SJCRH30 (cell line): ENCODE data around the gene CRCP. TPM values are rescaled to one million over a fixed set of nuclear protein-coding genes. Genes with fewer than 3 reads are reported as not detected.
A peak's percentile ranks its signal among the peaks of the same experiment; 100 is the strongest.
"Not testable (repeated sequence)": the region's sequence is repeated elsewhere in the genome, so short reads cannot be mapped to it uniquely, and the experiment has no call there.

Experiments used
- DNase-seq, 2 experiments: peaks; one replicate each; pipeline ENCODE4 v3.0.0-alpha.2; 2015 to 2020
- H3K27ac ChIP-seq: fragments of 250-450 bp; sonication (Bioruptor Pico); 2 replicates; pipeline ENCODE4 v1.5.1; 2020; ENCODE audit warnings: mild to moderate bottlenecking, moderate library complexity
- H3K27me3 ChIP-seq: fragments of 250-450 bp; sonication (Bioruptor Pico); 2 replicates; pipeline ENCODE4 v1.5.1; 2020; ENCODE audit warnings: mild to moderate bottlenecking, moderate library complexity
- H3K36me3 ChIP-seq: fragments of 250-450 bp; sonication (Bioruptor Pico); 2 replicates; pipeline ENCODE4 v1.5.1; 2020; ENCODE audit warnings: mild to moderate bottlenecking, moderate library complexity
- H3K4me1 ChIP-seq: fragments of 250-450 bp; sonication (Bioruptor Pico); 2 replicates; pipeline ENCODE4 v1.5.1; 2020; ENCODE audit warnings: mild to moderate bottlenecking, moderate library complexity
- H3K4me3 ChIP-seq: fragments of 250-450 bp; sonication (Bioruptor Pico); 2 replicates; pipeline ENCODE4 v1.5.1; 2020; ENCODE audit warnings: mild to moderate bottlenecking, moderate library complexity
- H3K9me3 ChIP-seq: fragments of 250-450 bp; sonication (Bioruptor Pico); replicated peaks from 2 replicates; pipeline ENCODE4 v1.5.1; 2020; ENCODE audit warnings: mild to moderate bottlenecking, moderate library complexity
- total RNA-seq: library from RNA; depleted of rRNA; stranded (reverse); fragments of >200 nt; shearing (Covaris generic); gene quantifications from 2 replicates; pipeline ENCODE4 v1.2.3, GENCODE V29; 2014

The CRCP gene
- total RNA-seq, 1 experiment from 2014 or later: 57.1 TPM

DNA sequence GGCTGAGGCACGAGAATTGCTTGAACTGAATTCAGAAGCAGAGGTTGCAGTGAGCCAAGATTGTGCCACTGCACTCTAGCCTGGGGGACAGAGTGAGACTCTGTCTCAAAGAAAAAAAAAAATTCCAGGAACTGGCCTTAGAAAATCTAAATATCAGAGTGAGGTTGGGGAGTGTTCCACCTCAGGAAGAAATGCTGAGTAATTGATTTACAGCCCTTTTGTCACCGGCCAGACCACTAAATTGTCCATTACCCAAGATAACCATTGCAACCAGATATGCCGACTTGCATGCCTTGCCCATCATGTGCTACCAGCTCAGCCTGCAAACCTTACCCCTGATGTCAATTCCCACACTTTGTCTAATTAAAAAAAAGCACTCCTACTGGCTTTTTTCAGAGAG is 42.4 kb downstream of the CRCP start:
- no peak overlapping the region for H3K27ac ChIP-seq
- no peak overlapping the region for H3K4me3 ChIP-seq
- no peaks in the 10 kb centered on the region for H3K27me3 ChIP-seq
- H3K4me1 ChIP-seq: peaks cover 14% of the 10 kb centered on the region
- peaks cover 2% of the 10 kb centered on the region; the same call in 1 of the 2 replicates for H3K9me3 ChIP-seq
- DNase-seq: no peak
- H3K36me3 ChIP-seq: peaks cover 62% of the 10 kb centered on the region

DNA sequence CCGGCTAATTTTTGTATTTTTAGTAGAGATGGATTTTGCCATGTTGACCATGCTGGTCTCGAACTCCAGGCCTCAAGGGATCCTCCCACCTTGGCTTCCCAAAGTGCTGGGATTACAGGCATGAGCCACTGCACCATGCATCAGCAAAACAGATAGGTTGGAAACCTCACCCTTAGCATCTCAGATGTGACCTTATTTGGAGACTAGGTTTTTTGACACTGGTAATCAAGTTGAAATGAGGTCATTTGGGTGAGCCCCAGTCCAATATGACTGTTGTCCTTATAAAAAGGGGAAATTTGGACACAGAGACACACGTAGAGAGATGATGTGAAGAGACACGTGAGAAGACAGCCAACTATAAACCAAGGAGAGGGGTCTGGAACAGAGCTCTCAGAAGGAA is 48.0 kb downstream of the CRCP start:
- Histone ChIP-seq H3K4me3 (no peak overlapping the region), H3K27me3 (no peaks in the 10 kb centered on the region), H3K9me3 (peaks cover 2% of the 10 kb centered on the region; the same call in 1 of the 2 replicates), H3K27ac (no peak overlapping the region), H3K4me1 (peaks cover 10% of the 10 kb centered on the region), H3K36me3 (peaks cover 21% of the 10 kb centered on the region)
- DNase-seq: no peak

DNA sequence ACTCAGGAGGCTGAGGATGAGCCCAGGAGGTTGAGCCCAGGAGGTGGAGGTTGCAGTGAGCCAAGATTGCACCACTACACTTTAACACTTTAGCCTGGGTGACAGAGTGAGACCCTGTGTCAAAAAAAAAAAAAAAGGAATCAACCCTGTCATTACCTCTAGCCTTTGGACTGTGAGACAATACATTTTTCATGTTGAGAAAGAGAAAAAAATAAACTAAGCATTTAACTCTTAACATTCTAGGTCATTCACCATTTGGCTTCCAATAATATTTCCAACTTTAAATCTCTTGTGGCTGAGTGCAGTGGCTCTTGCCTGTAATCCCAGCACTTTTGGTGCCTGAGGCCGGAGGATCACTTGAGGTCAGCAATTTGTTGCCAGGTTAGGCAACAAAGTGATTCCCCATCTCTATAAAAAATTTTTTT is 48.6 kb downstream of the CRCP start:
- Histone ChIP-seq H3K36me3 (peaks cover 15% of the 10 kb centered on the region), H3K27me3 (no peaks in the 10 kb centered on the region), H3K4me1 (peaks cover 13% of the 10 kb centered on the region), H3K4me3 (no peak overlapping the region), H3K9me3 (peaks cover 2% of the 10 kb centered on the region; the same call in 1 of the 2 replicates), H3K27ac (no peak overlapping the region)
- DNase-seq: no peak

DNA sequence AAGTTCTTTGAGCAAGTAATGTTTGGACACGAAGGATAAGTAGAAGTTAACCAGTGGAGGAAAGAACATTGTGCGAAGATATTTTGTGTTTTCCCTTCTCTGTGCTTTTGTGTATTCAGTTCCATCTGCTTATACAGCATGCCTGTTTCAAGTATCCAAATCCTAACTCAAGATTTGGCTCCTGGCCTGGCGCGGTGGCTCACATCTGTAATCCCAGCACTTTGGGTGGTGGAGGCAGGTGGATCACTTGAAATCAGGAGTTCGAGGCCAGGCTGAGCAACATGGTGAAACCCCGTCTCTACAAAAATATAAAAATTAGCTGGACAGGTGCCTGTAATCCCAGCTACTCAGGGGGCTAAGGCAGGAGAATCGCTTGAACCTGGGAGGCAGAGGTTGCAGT is 49.7 kb downstream of the CRCP start:
- DNase-seq: no peak
- Histone ChIP-seq H3K27me3 (no peaks in the 10 kb centered on the region), H3K4me3 (no peak overlapping the region), H3K9me3 (peaks cover 2% of the 10 kb centered on the region; the same call in 1 of the 2 replicates), H3K36me3 (peaks cover 8% of the 10 kb centered on the region), H3K27ac (no peak overlapping the region), H3K4me1 (peaks cover 21% of the 10 kb centered on the region)

GRCh38 chr7:66167773-66168387 is 53.2 kb downstream of the CRCP start:
- Histone ChIP-seq H3K4me1 (peaks cover 26% of the 10 kb centered on the region), H3K36me3 (no peaks in the 10 kb centered on the region), H3K4me3 (no peak overlapping the region), H3K27ac (peak overlapping the region; percentile 88), H3K27me3 (no peaks in the 10 kb centered on the region), H3K9me3 (no peaks in the 10 kb centered on the region)
- peak; percentile 95 to 98 for DNase-seq

DNA sequence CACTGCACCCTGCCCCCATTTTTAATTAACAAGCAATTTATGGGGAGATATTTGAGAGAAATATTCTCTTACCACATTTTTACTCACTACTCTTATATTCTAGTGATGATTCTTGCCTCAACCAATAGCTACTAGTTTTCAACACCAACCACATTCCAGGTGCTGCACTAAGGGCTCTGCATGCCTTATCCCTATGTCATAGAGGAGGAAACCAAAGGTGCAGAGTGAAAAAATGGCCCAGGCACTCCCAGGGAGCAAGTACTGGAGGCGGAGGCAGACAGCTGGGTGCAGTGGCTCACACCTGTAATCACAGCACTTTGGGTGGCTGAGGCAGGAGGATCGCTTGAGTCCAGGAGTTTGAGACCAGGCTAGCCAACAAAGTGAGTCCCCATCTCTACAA is 55.0 kb downstream of the CRCP start:
- H3K27ac ChIP-seq: no peak overlapping the region
- H3K36me3 ChIP-seq: no peaks in the 10 kb centered on the region
- H3K4me1 ChIP-seq: peaks cover 22% of the 10 kb centered on the region
- H3K9me3 ChIP-seq: no peaks in the 10 kb centered on the region
- H3K4me3 ChIP-seq: no peak overlapping the region
- no peaks in the 10 kb centered on the region for H3K27me3 ChIP-seq
- no peak for DNase-seq

GRCh38 chr7:66170309-66171231 is 55.9 kb downstream of the CRCP start:
- no peak overlapping the region for H3K27ac ChIP-seq
- no peaks in the 10 kb centered on the region for H3K9me3 ChIP-seq
- H3K4me1 ChIP-seq: peaks cover 21% of the 10 kb centered on the region
- no peaks in the 10 kb centered on the region for H3K27me3 ChIP-seq
- H3K36me3 ChIP-seq: no peaks in the 10 kb centered on the region
- no peak overlapping the region for H3K4me3 ChIP-seq
- DNase-seq: peak in 1 of 2 experiments; percentile 23

DNA sequence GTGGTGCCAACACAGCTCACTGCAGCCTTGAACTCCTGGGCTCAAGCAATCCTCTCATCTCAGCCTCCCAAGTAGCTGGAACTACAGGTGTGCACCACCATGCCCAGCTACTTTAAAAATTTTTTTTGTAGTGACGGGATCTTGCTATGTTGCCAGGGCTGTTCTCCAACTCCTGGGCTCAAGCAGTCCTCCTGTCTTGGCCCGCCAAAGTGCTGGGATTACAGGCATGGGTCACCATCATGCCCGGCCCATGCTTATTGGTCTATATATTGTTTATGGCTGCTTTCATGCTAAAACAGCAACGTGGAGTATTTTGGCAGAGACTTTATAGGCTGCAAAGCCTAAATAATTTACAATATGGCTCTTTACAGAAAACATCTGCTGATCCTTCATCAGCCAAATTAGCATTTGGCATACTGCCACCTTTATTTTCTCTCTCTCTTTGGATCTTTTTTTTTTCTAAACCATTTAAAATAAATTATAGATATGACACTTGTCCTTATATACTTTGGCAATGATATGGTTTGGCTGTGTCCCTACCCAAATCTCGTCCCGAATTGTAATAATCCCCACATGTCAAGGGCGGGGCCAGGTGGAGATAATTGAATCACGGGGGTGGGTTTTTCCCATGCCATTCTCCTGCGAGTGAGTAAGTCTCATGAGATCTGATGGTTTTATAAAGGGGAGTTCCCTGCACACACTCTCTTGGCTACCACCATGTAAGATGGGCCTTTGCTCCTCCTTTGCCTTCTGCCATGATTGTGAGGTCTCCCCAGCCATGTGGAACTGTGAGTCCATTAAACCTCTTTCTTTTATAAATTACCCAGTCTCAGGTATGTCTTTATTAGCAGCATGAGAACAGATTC is 58.1 kb downstream of the CRCP start:
- peaks cover 15% of the 10 kb centered on the region for H3K4me1 ChIP-seq
- not testable (repeated sequence) for H3K27ac ChIP-seq, DNase-seq, H3K36me3 ChIP-seq, H3K9me3 ChIP-seq, H3K4me3 ChIP-seq, H3K27me3 ChIP-seq

GRCh38 chr7:66173856-66174255 is 59.2 kb downstream of the CRCP start:
- DNase-seq: peak in 1 of 2 experiments; percentile 20
- H3K4me1 ChIP-seq: peaks cover 6% of the 10 kb centered on the region
- no peak overlapping the region for H3K27ac ChIP-seq
- H3K4me3 ChIP-seq: no peak overlapping the region
- H3K27me3 ChIP-seq: no peaks in the 10 kb centered on the region
- no peaks in the 10 kb centered on the region for H3K9me3 ChIP-seq
- no peaks in the 10 kb centered on the region for H3K36me3 ChIP-seq

DNA sequence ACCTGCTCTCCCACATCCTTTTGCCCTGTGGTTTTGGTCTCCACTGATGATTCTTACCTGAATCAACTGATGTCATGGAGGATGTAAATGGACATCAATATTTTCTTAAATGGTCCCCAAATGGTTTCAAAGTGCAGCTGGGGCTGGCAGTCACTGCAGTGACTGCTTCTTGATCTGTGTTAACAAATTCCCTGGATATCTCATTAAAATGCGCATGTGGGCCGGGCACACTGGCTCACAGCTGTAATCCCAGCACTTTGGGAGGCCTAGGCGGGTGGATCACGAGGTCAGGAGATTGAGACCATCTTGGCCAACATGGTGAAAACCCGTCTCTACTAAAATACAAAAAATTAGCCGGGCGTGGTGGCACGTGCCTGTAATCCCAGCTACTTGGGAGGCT is 60.4 kb downstream of the CRCP start:
- not testable (repeated sequence) for H3K4me3 ChIP-seq, H3K27ac ChIP-seq, H3K9me3 ChIP-seq, H3K4me1 ChIP-seq, H3K36me3 ChIP-seq, H3K27me3 ChIP-seq, DNase-seq

DNA sequence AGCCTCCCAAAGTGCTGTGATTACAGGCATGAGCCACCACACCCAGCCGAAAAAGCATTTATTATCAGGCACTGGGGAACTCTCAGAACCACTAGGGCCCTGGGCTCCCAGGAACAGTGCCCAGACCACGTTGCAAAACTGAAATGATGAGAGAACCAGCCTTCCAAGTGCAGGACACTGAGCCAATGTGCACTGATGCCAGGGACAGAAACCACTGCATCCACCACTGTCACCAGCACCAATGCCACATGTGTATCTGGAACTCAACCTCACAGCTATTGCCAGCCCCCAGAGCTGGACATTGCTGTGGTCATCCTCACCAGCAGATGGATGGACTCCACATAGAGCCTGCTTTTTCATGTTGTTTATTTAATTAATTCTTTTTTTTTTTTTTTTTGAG is 62.3 kb downstream of the CRCP start:
- no peak for DNase-seq
- Histone ChIP-seq H3K36me3 (no peaks in the 10 kb centered on the region), H3K4me1 (no peaks in the 10 kb centered on the region)

GRCh38 chr7:66178258-66178657 is 63.6 kb downstream of the CRCP start:
- Histone ChIP-seq H3K36me3 (no peaks in the 10 kb centered on the region), H3K27ac (no peak overlapping the region), H3K9me3 (no peaks in the 10 kb centered on the region), H3K4me1 (no peaks in the 10 kb centered on the region), H3K27me3 (no peaks in the 10 kb centered on the region), H3K4me3 (no peak overlapping the region)
- no peak for DNase-seq

More for the DNA sequence above, 62.3 kb downstream of the CRCP start:
- no peaks in the 10 kb centered on the region for H3K9me3 ChIP-seq
- H3K27ac ChIP-seq: no peak overlapping the region
- no peaks in the 10 kb centered on the region for H3K27me3 ChIP-seq
- H3K4me3 ChIP-seq: no peak overlapping the region

DNA sequence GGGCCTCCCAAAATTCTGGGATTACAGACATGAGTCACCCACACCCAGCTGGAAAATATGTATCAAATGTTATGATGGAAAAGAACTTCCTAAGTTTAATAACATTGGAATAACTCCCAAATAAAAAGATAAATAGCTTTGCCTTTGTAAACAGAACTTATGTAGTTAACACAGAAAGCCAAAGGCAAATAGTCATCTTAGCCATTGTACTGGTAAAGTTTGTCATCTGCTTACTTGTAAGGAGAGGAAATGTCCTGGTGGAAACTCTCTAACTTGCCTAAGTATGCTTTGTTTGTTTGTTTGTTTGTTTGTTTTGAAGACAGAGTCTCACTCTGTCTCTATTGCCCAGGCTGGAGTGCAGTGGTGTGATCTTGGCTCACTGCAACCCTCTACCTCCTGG is 66.7 kb downstream of the CRCP start:
- Histone ChIP-seq H3K4me3 (no peak overlapping the region), H3K27me3 (no peaks in the 10 kb centered on the region), H3K4me1 (no peaks in the 10 kb centered on the region), H3K36me3 (no peaks in the 10 kb centered on the region), H3K27ac (no peak overlapping the region), H3K9me3 (no peaks in the 10 kb centered on the region; the same call in 1 of the 2 replicates)
- no peak for DNase-seq

DNA sequence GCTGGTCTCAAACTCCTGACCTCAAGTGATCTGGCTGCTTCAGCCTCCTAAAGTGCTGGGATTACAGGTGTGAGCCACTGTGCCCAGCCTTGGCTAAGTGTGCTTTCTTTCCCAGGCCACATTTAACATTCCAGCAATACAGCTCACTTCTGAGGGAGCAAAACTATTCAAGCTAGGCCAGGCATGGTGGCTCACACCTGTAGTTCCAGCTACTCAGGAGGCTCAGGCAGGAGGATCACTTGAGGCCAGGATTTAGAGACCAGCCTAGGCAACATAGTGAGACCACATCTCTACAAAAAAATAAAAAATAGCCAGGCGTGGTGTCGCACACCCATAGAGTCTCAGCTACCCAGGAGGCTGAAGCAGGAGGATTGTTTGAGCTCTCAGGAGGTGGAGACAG is 67.2 kb downstream of the CRCP start:
- Histone ChIP-seq H3K27ac (no peak overlapping the region), H3K36me3 (no peaks in the 10 kb centered on the region), H3K4me1 (no peaks in the 10 kb centered on the region), H3K9me3 (no peaks in the 10 kb centered on the region; the same call in 1 of the 2 replicates), H3K4me3 (no peak overlapping the region), H3K27me3 (no peaks in the 10 kb centered on the region)
- DNase-seq: no peak
